HG02759 (cell line): ENCODE measurements around the gene B4GAT1.

Experiments used
- ATAC-seq: cut with Tn5 transposase; IDR thresholded peaks from one replicate; pipeline ENCODE4 v1.9.1; 2021; ENCODE audit warnings: mild to moderate bottlenecking, moderate library complexity; ENCODE audit not compliant: unreplicated experiment

Gene B4GAT1

GRCh38 chr11:66338276-66339161 is 8.9 kb downstream of the B4GAT1 start:
- ATAC-seq, result no peak

- no peak for ATAC-seq
Measured at GRCh38 chr11:66337103-66337899, 10.1 kb downstream of the B4GAT1 start.

GRCh38 chr11:66336234-66337102 is 11.0 kb downstream of the B4GAT1 start, which contains the start of gene RIN1:
RIN1 (minus strand) TSS chr11:66336434; CDS start chr11:66336402, 32 bp downstream.
- peak; percentile 82 for ATAC-seq

- ATAC-seq, result no peak
Measured at GRCh38 chr11:66335531-66336233, 11.7 kb downstream of the B4GAT1 start.

GRCh38 chr11:66334605-66335442 is 12.6 kb downstream of the B4GAT1 start:
- no peak for ATAC-seq

- no peak for ATAC-seq
Measured at GRCh38 chr11:66333896-66334604, 13.4 kb downstream of the B4GAT1 start.

GRCh38 chr11:66333220-66333877 is 14.1 kb downstream of the B4GAT1 start:
- ATAC-seq, result no peak

- no peak for ATAC-seq
Measured at GRCh38 chr11:66332371-66333219, 14.8 kb downstream of the B4GAT1 start.

- no peak for ATAC-seq
Measured at GRCh38 chr11:66331542-66332370, 15.7 kb downstream of the B4GAT1 start.

- no peak for ATAC-seq
Measured at GRCh38 chr11:66330931-66331330, 16.5 kb downstream of the B4GAT1 start.

GRCh38 chr11:66329165-66329673 is 18.2 kb downstream of the B4GAT1 start:
- ATAC-seq, result no peak

GRCh38 chr11:66328302-66329144 is 18.9 kb downstream of the B4GAT1 start:
- ATAC-seq, result peak; percentile 70

GRCh38 chr11:66328031-66328301 is 19.5 kb downstream of the B4GAT1 start:
- no peak for ATAC-seq

- ATAC-seq, result no peak
Measured at GRCh38 chr11:66327171-66328030, 20.0 kb downstream of the B4GAT1 start.
